BE2C (cell line): ENCODE measurements around the gene HUNK. TPM values are rescaled to one million over a fixed set of nuclear protein-coding genes. Genes with fewer than 3 reads are reported as not detected.

ENCODE experiments used
- DNase-seq: peaks from one replicate; pipeline ENCODE4 v3.0.0-alpha.2; 2020
- H3K27me3 ChIP-seq: fragments of 250-450 bp; sonication (Bioruptor Pico); 2 replicates; pipeline ENCODE4 v1.5.1; 2020; ENCODE audit warnings: mild to moderate bottlenecking
- H3K36me3 ChIP-seq: fragments of 250-450 bp; sonication (Bioruptor Pico); 2 replicates; pipeline ENCODE4 v1.5.1; 2020; ENCODE audit warnings: mild to moderate bottlenecking
- H3K4me1 ChIP-seq: fragments of 250-450 bp; sonication (Bioruptor Pico); 2 replicates; pipeline ENCODE4 v1.5.1; 2020
- H3K4me3 ChIP-seq: 2 replicates; pipeline ENCODE4 v1.5.1; 2011; ENCODE audit warnings: low read depth, low read length
- H3K9me3 ChIP-seq: fragments of 250-450 bp; sonication (Bioruptor Pico); 2 replicates; pipeline ENCODE4 v1.5.1; 2020
- polyA plus RNA-seq: library from polyadenylated mRNA; unstranded; fragments of >200 nt; gene quantifications from one replicate; pipeline ENCODE4 v1.2.1, GENCODE V29; 2012; ENCODE audit warnings: low read depth, missing spikeins; ENCODE audit not compliant: insufficient read length, insufficient read depth
- TF ChIP-seq, protein P1 (sequence below): IDR thresholded peaks from 2 replicates; pipeline ENCODE4 v1.5.1; 2012; ENCODE audit warnings: mild to moderate bottlenecking, low read depth, low read length

HUNK gene
- polyA plus RNA-seq = 1.2 TPM

DNA sequence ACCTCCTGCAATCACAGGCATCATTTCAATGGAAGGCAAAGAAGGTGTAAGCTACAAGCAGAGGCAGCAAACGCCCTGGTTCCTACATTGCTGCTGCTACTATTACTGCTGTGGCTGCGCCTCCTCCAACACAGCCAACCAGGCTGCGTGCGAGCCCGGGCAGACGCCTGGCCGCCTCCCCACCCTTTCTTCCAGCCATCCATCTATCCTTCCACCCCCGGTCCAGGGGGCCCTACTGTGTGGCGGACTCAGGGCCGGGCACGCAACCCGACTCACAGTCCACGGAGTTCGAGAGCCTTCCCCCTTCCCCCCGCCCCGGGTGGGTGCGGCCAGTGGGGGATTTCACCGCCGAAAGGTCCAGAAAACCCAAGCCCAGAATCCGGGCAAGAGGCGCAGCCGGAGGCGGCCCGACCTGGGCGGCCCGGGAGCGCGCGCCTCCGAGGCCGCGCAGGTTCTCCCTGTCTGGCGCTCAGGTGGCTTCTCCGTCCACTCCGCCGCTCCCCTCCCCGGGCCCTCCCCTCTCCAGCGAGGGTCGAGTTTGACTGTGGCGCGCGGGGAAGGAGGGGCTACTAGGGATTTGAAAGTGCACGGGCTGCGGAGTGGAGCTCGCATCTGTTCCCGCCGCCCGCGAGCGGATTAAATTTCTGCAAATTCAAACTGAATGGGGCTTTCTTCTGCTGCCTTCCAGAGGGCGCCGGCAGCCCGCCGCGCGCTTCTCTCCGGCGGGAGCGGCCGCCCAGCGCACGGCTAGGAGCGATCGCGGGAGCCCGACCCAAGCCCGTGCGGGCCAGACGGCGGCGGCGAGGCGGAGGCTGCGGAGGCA is at the start of gene HUNK:
Gene HUNK, plus strand, starts transcription at position 569 of the 823 bp plus-strand sequence. CDS start 655 bp downstream, outside the sequence.
- H3K9me3 ChIP-seq = no peaks in the 10 kb centered on the region
- no peaks in the 10 kb centered on the region; the same call in 1 of the 2 replicates for H3K36me3 ChIP-seq
- TF ChIP-seq, protein P1, sequence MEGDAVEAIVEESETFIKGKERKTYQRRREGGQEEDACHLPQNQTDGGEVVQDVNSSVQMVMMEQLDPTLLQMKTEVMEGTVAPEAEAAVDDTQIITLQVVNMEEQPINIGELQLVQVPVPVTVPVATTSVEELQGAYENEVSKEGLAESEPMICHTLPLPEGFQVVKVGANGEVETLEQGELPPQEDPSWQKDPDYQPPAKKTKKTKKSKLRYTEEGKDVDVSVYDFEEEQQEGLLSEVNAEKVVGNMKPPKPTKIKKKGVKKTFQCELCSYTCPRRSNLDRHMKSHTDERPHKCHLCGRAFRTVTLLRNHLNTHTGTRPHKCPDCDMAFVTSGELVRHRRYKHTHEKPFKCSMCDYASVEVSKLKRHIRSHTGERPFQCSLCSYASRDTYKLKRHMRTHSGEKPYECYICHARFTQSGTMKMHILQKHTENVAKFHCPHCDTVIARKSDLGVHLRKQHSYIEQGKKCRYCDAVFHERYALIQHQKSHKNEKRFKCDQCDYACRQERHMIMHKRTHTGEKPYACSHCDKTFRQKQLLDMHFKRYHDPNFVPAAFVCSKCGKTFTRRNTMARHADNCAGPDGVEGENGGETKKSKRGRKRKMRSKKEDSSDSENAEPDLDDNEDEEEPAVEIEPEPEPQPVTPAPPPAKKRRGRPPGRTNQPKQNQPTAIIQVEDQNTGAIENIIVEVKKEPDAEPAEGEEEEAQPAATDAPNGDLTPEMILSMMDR = no peak
- no peaks in the 10 kb centered on the region for H3K4me1 ChIP-seq
- H3K4me3 ChIP-seq = peak within 1 kb of the TSS; percentile 67
- DNase-seq = peak; percentile 61
- H3K27me3 ChIP-seq = no peaks in the 10 kb centered on the region

DNA sequence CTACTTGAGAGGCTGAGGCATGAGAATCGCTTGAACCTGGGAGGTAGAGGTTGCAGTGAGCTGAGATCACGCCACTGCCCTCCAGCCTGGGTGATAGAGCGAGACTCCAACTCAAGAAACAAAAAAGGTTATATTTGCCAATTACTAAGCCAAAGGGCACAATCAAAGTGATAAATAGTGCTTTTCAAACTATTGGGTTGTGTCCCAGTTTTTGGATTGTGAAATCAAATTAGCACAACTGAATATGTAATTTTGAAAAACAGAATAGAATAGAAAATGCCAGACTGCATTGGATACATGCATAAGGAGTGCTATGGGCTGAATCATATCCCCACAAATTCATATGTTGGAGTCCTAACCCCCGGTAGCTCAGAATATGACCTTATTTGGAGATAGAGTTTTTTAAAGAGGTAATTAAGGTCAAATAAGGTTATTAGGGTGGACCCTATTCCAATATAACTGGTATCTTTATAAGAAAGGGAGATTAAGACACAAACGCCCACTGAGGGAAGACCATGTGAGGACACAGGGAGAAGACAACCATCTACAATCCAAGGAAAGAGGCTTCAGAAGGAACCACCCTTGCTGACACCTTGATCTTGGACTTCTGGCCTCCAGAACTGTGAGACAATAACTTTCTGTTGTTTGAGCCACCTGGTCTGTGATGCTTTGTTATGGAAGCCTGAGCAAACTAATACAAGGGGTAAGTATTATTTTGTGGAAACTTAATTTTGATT is 42.9 kb upstream of the HUNK start:
- no peak for DNase-seq
- no peaks in the 10 kb centered on the region for H3K9me3 ChIP-seq
- no peak overlapping the region for H3K4me3 ChIP-seq
- no peaks in the 10 kb centered on the region for H3K4me1 ChIP-seq
- H3K36me3 ChIP-seq = no peaks in the 10 kb centered on the region
- no peaks in the 10 kb centered on the region; the same call in 1 of the 2 replicates for H3K27me3 ChIP-seq
- TF ChIP-seq, protein P1 = no peak

DNA sequence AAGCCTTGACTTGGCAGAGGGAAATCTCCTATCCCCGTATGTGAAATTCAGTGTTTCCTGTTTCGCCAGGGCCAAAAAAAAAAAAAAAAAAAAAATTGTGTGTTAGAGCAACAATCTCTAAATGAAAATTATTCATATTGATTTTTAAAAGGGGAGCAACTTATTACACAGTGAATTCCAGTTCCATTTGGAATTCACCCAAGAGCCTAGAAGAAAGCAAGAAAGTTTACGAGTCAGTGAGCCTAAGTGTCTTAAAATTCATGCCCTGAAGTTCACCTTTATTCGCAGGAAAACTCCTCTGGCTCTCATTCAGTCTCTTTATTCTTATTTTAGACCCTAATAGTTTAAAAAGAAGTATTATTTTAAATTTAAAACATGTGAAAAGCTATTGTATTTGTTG is 42.1 kb upstream of the HUNK start:
- H3K36me3 ChIP-seq = no peaks in the 10 kb centered on the region
- no peaks in the 10 kb centered on the region for H3K9me3 ChIP-seq
- no peaks in the 10 kb centered on the region for H3K4me1 ChIP-seq
- H3K27me3 ChIP-seq = no peaks in the 10 kb centered on the region; the same call in 1 of the 2 replicates
- TF ChIP-seq, protein P1 = no peak
- no peak for DNase-seq
- H3K4me3 ChIP-seq = no peak overlapping the region

DNA sequence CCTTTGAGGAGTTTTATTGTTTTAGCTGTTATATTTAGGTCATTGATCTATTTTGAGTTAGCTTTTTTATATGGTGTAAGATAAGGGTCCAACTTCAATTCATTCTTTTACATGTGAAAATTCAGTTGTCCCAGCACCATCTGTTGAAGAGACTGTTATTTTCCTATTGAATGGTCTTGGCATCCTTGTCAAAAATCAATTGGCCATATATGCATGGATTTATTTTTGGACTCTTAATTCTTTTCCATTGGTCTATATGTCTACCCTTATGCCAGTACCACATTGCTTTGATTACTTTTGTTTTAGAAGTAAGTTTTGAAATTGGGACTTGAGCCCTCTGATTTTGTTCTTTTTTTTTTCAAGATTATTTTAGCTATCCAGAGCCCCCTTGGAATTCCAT is 35.8 kb upstream of the HUNK start:
- no peaks in the 10 kb centered on the region; the same call in 1 of the 2 replicates for H3K27me3 ChIP-seq
- DNase-seq = no peak
- H3K36me3 ChIP-seq = no peaks in the 10 kb centered on the region
- H3K4me1 ChIP-seq = no peaks in the 10 kb centered on the region
- H3K9me3 ChIP-seq = no peaks in the 10 kb centered on the region
- TF ChIP-seq, protein P1 = no peak
- no peak overlapping the region for H3K4me3 ChIP-seq

DNA sequence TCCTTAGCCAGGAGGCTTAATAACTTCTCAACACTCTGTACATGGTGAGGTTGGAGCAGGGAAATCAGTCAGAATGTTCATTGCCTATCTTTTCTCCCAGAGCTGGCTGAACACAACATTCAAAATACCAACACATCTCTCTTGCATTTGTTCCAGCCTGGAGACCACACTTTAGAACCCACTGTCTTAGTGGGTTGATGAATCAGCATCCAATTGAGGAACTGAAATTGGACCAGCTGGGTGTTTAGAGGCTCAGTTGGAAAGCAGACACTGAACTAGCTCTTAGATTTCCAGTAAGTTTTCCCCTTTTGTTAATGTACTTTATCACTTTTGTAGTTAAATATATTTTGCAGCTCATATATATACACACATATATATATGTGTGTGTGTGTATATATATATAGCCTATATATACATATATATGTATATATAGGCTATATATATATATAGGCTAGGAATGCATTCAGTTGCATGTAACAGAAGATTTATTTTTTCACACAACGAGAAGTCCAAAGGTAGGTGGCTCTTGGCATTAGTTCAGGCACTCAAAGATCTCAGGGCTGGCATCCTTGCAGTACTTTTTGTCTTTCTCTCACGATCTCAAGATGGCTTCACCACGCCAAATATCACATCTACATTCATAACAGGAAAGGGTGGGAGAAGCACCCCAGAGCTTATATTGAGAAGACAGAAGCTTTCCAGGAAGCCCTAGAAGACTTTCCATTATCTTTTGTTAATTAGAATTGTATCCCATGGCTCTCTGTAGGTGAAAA is 35.0 kb upstream of the HUNK start:
- H3K4me3 ChIP-seq = no peak overlapping the region
- TF ChIP-seq, protein P1 = no peak
- no peak for DNase-seq
- no peaks in the 10 kb centered on the region for H3K9me3 ChIP-seq
- no peaks in the 10 kb centered on the region for H3K36me3 ChIP-seq
- no peaks in the 10 kb centered on the region; the same call in 1 of the 2 replicates for H3K27me3 ChIP-seq
- no peaks in the 10 kb centered on the region for H3K4me1 ChIP-seq
